Endodermal cell (in vitro differentiated cells): ENCODE measurements around the gene PCF11. TPM values are rescaled to one million over a fixed set of nuclear protein-coding genes. Genes with fewer than 3 reads are reported as not detected.

Experiments used
- DNase-seq: peaks from one replicate; pipeline ENCODE4 v3.0.0-alpha.2; 2017
- H3K27ac ChIP-seq: 2 replicates; pipeline ENCODE4 v1.5.1; 2013; ENCODE audit warnings: mild to moderate bottlenecking, low read depth, low read length, moderate library complexity
- H3K27me3 ChIP-seq: 2 replicates; pipeline ENCODE4 v1.6.1; 2013; ENCODE audit warnings: mild to moderate bottlenecking, low read length, moderate library complexity; ENCODE audit not compliant: insufficient read depth, control insufficient read depth, poor library complexity, severe bottlenecking
- H3K36me3 ChIP-seq: 2 replicates; pipeline ENCODE4 v1.7.0; 2013; ENCODE audit warnings: mild to moderate bottlenecking, low read length, moderate library complexity; ENCODE audit not compliant: control insufficient read depth, insufficient read depth
- H3K4me1 ChIP-seq: one replicate; pipeline ENCODE4 v1.7.0; 2013; ENCODE audit warnings: low read length; ENCODE audit not compliant: control insufficient read depth, insufficient read depth
- H3K4me3 ChIP-seq: 2 replicates; pipeline ENCODE4 v1.5.1; 2013; ENCODE audit warnings: mild to moderate bottlenecking, low read length, moderate library complexity
- H3K9ac ChIP-seq: 2 replicates; pipeline ENCODE4 v1.6.1; 2013; ENCODE audit warnings: mild to moderate bottlenecking, low read length, moderate library complexity; ENCODE audit not compliant: poor library complexity, severe bottlenecking; ENCODE audit errors: extremely low read depth
- H3K9me3 ChIP-seq: 2 replicates; pipeline ENCODE4 v1.6.1; 2013; ENCODE audit warnings: mild to moderate bottlenecking, low read length, moderate library complexity; ENCODE audit not compliant: control insufficient read depth
- H3K27ac Mint-ChIP-seq: 2 replicates; pipeline ENCODE4 v1.8.0; 2020; ENCODE audit warnings: mixed read lengths
- H3K27me3 Mint-ChIP-seq: 2 replicates; pipeline ENCODE4 v1.8.0; 2021; ENCODE audit warnings: mild to moderate bottlenecking, mixed read lengths; ENCODE audit not compliant: insufficient read depth
- H3K36me3 Mint-ChIP-seq: 2 replicates; pipeline ENCODE4 v1.8.0; 2020; ENCODE audit warnings: low read depth, mixed read lengths
- H3K4me1 Mint-ChIP-seq: 2 replicates; pipeline ENCODE4 v1.8.0; 2020; ENCODE audit warnings: mixed read lengths
- H3K4me3 Mint-ChIP-seq: 2 replicates; pipeline ENCODE4 v1.8.0; 2020; ENCODE audit warnings: mild to moderate bottlenecking, moderate library complexity, mixed read lengths
- H3K9me3 Mint-ChIP-seq: 2 replicates; pipeline ENCODE4 v1.8.0; 2020; ENCODE audit warnings: mild to moderate bottlenecking, mixed read lengths
- WGBS, 2 experiments: methylation state at CpG; one replicate each; pipeline versions ENCODE4 v1.1.5 to v1.1.7; 2013; ENCODE audit warnings: missing lambda C conversion rate in 2 of 2, mixed read lengths in 1 of 2; ENCODE audit not compliant: insufficient coverage in 1 of 2, insufficient read length in 1 of 2; 5-methylcytosine and 5-hydroxymethylcytosine counted together
- total RNA-seq, 2 donors: library from RNA; stranded (reverse); fragmentation: NEBNext Ultra II Directional in 1 of 2; extraction: Animal tissue kit (Norgen Biotek cat#: 25700) in 1 of 2; gene quantifications; 2 replicates in 1 of 2; 3 replicates in 1 of 2; pipeline ENCODE4 v1.2.1, GENCODE V29; 2021
- TF ChIP-seq, protein P1 (sequence below): fragments of 200-600 bp; sonication (generic); conservative IDR thresholded peaks from 2 replicates; pipeline ENCODE4 v1.5.0; 2021; ENCODE audit warnings: antibody characterized with exemption, mild to moderate bottlenecking

Gene PCF11
- total RNA-seq, 2 donors from 2014 or later, result 52.7 to 67.7 TPM

- TF ChIP-seq, protein P1, sequence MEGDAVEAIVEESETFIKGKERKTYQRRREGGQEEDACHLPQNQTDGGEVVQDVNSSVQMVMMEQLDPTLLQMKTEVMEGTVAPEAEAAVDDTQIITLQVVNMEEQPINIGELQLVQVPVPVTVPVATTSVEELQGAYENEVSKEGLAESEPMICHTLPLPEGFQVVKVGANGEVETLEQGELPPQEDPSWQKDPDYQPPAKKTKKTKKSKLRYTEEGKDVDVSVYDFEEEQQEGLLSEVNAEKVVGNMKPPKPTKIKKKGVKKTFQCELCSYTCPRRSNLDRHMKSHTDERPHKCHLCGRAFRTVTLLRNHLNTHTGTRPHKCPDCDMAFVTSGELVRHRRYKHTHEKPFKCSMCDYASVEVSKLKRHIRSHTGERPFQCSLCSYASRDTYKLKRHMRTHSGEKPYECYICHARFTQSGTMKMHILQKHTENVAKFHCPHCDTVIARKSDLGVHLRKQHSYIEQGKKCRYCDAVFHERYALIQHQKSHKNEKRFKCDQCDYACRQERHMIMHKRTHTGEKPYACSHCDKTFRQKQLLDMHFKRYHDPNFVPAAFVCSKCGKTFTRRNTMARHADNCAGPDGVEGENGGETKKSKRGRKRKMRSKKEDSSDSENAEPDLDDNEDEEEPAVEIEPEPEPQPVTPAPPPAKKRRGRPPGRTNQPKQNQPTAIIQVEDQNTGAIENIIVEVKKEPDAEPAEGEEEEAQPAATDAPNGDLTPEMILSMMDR, result no peak
- Mint-ChIP-seq H3K27ac (peak overlapping the region; percentile 95), H3K27me3 (no peaks in the 10 kb centered on the region), H3K4me3 (peak overlapping the region; percentile 90), H3K4me1 (peaks cover 26% of the 10 kb centered on the region), H3K36me3 (peaks cover 32% of the 10 kb centered on the region), H3K9me3 (no peaks in the 10 kb centered on the region)
- H3K27ac ChIP-seq, result no peak overlapping the region
- no peaks in the 10 kb centered on the region for H3K9me3 ChIP-seq
- H3K4me1 ChIP-seq, result peaks cover 6% of the 10 kb centered on the region
- H3K9ac ChIP-seq, result peak overlapping the region; percentile 96
- WGBS, 2 experiments, result 95 to 96% methylated on average over 10 to 11 of the region's 11 CpGs
- no peak for DNase-seq
- no peaks in the 10 kb centered on the region for H3K27me3 ChIP-seq
- H3K4me3 ChIP-seq, result peak overlapping the region; percentile 100
- H3K36me3 ChIP-seq, result peaks cover 43% of the 10 kb centered on the region
Measured at GRCh38 chr11:83191986-83192385, 35.1 kb downstream of the PCF11 start.

DNA sequence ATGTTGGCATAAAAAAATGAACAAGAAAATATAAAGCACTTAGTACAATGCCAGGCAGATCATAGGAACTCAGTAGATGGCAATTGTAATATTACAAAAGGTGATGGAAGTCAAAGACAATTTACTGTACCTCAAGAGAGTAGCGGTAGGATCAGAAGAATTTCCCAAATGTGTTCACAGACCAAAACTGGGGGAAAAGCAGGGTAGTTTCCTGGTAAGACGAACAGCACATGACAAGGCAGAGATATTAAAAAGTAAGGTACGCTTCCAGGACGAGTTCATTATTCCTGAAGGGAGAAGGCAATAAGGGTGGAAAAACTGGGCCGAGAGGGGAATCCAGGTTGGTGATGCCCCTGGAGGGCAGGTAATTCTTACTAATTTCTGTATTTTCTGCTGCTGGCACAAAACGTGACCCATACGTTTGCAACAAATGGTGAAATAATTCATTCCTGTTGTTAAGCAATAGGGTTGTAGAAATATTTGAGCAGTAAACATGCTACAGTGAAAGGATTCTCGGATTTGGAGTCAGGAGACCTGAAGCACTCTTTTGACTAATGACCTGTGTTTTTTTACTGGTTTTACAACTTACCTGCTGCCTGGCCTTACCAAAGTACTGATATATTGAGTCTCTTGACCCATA lies 35.8 kb downstream of the PCF11 start:
- Mint-ChIP-seq H3K27me3 (no peaks in the 10 kb centered on the region), H3K27ac (peak overlapping the region; percentile 95), H3K4me3 (peak overlapping the region; percentile 90), H3K4me1 (peaks cover 27% of the 10 kb centered on the region), H3K36me3 (peaks cover 27% of the 10 kb centered on the region), H3K9me3 (no peaks in the 10 kb centered on the region)
- H3K4me3 ChIP-seq, result peak overlapping the region; percentile 100
- H3K4me1 ChIP-seq, result peaks cover 6% of the 10 kb centered on the region
- H3K27ac ChIP-seq, result peak overlapping the region; percentile 50
- no peak for DNase-seq
- peaks cover 38% of the 10 kb centered on the region for H3K36me3 ChIP-seq
- H3K9me3 ChIP-seq, result no peaks in the 10 kb centered on the region
- no peaks in the 10 kb centered on the region for H3K27me3 ChIP-seq
- WGBS, 2 experiments, result 26 to 34% methylated on average over 8 of the region's 8 CpGs
- H3K9ac ChIP-seq, result peak overlapping the region; percentile 96
- TF ChIP-seq, protein P1, result no peak

GRCh38 chr11:83193315-83194280 lies 36.7 kb downstream of the PCF11 start, which contains the start of gene ANKRD42:
TSS of gene ANKRD42 (plus strand) at chr11:83193712. CDS start at chr11:83194671, 959 bp downstream.
- TF ChIP-seq, protein P1, result no peak
- WGBS, 2 experiments, result 0 to 1% methylated on average over 46 to 67 of the region's 67 CpGs
- peak within 1 kb of the TSS; percentile 96 for H3K9ac ChIP-seq
- Mint-ChIP-seq H3K36me3 (peaks cover 25% of the 10 kb centered on the region), H3K27ac (peak within 1 kb of the TSS; percentile 95), H3K9me3 (no peaks in the 10 kb centered on the region), H3K4me3 (peak within 1 kb of the TSS; percentile 90), H3K27me3 (no peaks in the 10 kb centered on the region), H3K4me1 (peaks cover 27% of the 10 kb centered on the region)
- H3K27ac ChIP-seq, result peak within 1 kb of the TSS; percentile 74
- no peaks in the 10 kb centered on the region for H3K9me3 ChIP-seq
- peaks cover 6% of the 10 kb centered on the region for H3K4me1 ChIP-seq
- peak within 1 kb of the TSS; percentile 100 for H3K4me3 ChIP-seq
- DNase-seq, result peak; percentile 96
- peaks cover 40% of the 10 kb centered on the region for H3K36me3 ChIP-seq
- H3K27me3 ChIP-seq, result no peaks in the 10 kb centered on the region
